Naive B cell (primary cell): ENCODE results near the gene NSMCE4A. TPM values are rescaled to one million over a fixed set of nuclear protein-coding genes. Genes with fewer than 3 reads are reported as not detected.
"Not testable (repeated sequence)": the region's sequence is repeated elsewhere in the genome, so short reads cannot be mapped to it uniquely, and the experiment has no call there.

Experiments used
- ATAC-seq, 2 donors: fragments of 150-1000 bp; cut with Tn5 transposase; 2 replicates each; pipeline ENCODE4 v1.10.0; 2021; ENCODE audit warnings: low read depth in 2 of 2, mild to moderate bottlenecking in 2 of 2, moderate library complexity in 2 of 2
- DNase-seq: peaks from one replicate; pipeline ENCODE4 v3.0.0; 2022
- H3K27ac Mint-ChIP-seq, 6 donors: one replicate each; pipeline ENCODE4 v1.8.0; 2020 to 2022; ENCODE audit warnings: mild to moderate bottlenecking in 6 of 6, mixed read lengths in 6 of 6, moderate library complexity in 5 of 6, inconsistent platforms in 2 of 6
- H3K27me3 Mint-ChIP-seq, 3 donors: one replicate each; pipeline ENCODE4 v1.8.0; 2021 to 2022; ENCODE audit warnings: mixed read lengths in 3 of 3, mild to moderate bottlenecking in 1 of 3
- H3K36me3 Mint-ChIP-seq, 2 donors: one replicate each; pipeline ENCODE4 v1.8.0; 2020 to 2022; ENCODE audit warnings: mixed read lengths in 2 of 2, inconsistent platforms in 1 of 2, mild to moderate bottlenecking in 1 of 2
- H3K4me1 Mint-ChIP-seq, 3 donors: one replicate each; pipeline ENCODE4 v1.8.0; 2020 to 2022; ENCODE audit warnings: mixed read lengths in 3 of 3, inconsistent platforms in 1 of 3, mild to moderate bottlenecking in 1 of 3, moderate library complexity in 1 of 3
- H3K4me3 Mint-ChIP-seq, 8 donors: one replicate each; pipeline ENCODE4 v1.8.0; 2020 to 2022; ENCODE audit warnings: mild to moderate bottlenecking in 8 of 8, mixed read lengths in 8 of 8, moderate library complexity in 8 of 8, inconsistent platforms in 2 of 8
- H3K9me3 Mint-ChIP-seq, 7 donors: one replicate each; pipeline ENCODE4 v1.8.0; 2020 to 2022; ENCODE audit warnings: mixed read lengths in 7 of 7, mild to moderate bottlenecking in 5 of 7, inconsistent platforms in 2 of 7, moderate library complexity in 1 of 7
- polyA plus RNA-seq, 6 donors: library from polyadenylated mRNA; unstranded; fragments of 300-500 nt; fragmentation: Illumina TruSeq; gene quantifications; one replicate each; pipeline ENCODE4 v1.2.3, GENCODE V29; 2021; ENCODE audit warnings: low read depth in 6 of 6

NSMCE4A gene
- polyA plus RNA-seq, 6 donors from 2014 or later, result 58.6 to 77.1 (median 67.5) TPM

DNA sequence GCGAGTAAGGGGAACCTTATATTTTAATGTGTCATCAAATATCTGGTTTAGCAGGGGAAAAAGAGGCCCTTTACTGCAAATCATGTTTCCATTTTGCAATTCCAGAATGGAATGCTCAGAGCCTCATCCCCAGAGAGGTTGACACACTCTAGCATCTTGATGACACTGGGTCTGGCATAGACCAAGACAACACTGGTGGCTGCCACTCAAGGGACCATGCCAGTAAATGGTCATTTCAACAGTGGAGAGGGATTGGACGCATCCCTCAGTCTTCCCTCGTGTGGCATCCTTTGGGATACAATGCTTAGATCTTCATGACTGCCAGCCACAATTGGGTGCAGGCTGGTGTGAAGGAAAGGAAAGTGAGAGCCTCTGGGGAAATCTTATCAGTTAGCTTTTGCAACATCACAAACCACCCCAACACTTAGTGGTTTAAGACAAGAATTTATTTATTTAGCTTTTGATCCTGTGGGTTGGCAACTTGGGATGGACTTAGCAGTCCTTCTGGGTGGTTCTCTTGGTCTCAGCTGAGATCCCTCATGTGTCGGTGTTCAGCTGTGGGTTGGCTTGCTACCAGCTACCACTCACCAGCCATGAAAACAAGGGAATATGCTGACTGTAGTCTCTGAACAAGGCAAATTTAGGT lies 35.5 kb upstream of the NSMCE4A start:
- Mint-ChIP-seq H3K9me3 (peaks cover 0 to 15% (median 2%) of the 10 kb centered on the region in 7 donors), H3K27ac (no peak overlapping the region), H3K27me3 (peaks cover 4 to 33% (median 23%) of the 10 kb centered on the region in 3 donors), H3K4me1 (no peaks in the 10 kb centered on the region), H3K4me3 (no peak overlapping the region), H3K36me3 (peaks cover 4 to 8% of the 10 kb centered on the region in 2 donors)
- ATAC-seq, result no peak
- DNase-seq, result no peak

DNA sequence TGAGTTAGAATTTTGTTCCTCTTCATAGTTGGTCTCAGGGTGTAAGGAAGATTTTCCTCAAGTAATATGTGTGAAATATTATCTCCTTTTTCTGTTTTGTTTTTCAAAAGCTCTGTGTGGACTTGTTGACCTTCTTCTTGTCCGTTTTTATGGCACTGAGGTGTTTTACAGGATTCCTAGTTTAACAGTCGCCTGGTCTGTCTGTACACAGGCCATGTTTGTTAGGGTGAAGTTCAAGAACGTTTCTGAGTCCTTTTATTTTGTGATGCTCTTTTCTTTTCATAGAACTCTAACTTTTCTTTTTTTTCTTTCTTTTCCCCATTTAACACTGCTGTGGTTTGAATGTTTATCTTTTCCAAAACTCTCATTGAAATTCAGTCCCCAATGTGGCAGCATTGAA lies 32.4 kb upstream of the NSMCE4A start:
- H3K9me3 Mint-ChIP-seq, result peaks cover 1 to 27% (median 11%) of the 10 kb centered on the region in 7 donors
- peaks cover 8 to 16% of the 10 kb centered on the region in 2 donors for H3K36me3 Mint-ChIP-seq
- DNase-seq (no peak), ATAC-seq (no peak)
- peak overlapping the region in 1 of 6 donors; percentile 79 for H3K27ac Mint-ChIP-seq
- no peak overlapping the region for H3K4me3 Mint-ChIP-seq
- H3K27me3 Mint-ChIP-seq, result peaks cover 4 to 22% (median 18%) of the 10 kb centered on the region in 3 donors
- H3K4me1 Mint-ChIP-seq, result no peaks in the 10 kb centered on the region

DNA sequence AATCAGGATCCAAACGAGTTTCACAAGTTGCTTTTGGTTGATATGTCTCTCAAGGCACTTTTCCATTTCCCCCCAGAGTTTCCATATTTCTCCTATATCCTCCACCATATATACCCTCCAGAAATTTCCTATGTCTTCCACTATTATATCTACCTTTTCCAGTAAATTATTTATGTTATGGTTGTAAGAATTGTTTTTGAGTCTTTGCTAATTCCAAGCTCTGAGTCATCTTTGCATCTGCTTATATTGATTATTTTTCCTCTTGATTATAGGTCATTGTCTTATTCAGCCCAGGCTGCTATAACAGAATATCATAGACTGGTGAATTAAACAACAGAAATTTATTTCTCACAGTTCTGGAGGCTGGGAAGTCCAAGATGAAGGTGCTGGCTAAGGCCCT lies 26.7 kb upstream of the NSMCE4A start:
- peaks cover 12 to 47% (median 37%) of the 10 kb centered on the region in 7 donors for H3K9me3 Mint-ChIP-seq
- no peak overlapping the region for H3K27ac Mint-ChIP-seq
- peaks cover 7 to 10% (median 8%) of the 10 kb centered on the region in 3 donors for H3K27me3 Mint-ChIP-seq

DNA sequence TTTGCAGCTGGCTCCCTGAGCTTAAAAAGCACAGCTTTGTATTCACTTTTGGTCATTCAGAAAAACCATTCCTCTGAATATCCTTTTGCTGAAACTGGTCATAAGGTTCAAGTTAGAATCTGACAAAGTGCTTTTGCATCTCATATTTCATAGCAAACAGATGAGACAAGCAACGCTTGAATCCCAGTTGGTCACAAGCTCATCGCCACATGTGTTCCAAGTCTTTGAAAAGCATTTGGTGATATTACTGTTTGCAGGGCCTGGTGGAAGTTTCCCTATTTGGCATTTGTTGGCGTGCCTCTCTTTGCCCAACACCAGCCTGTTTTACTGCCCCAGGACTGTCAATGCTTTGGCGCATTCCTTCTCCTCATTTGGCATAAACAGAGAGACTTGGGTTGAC lies 24.3 kb upstream of the NSMCE4A start:
- Mint-ChIP-seq H3K4me1 (no peaks in the 10 kb centered on the region), H3K36me3 (peaks cover 14 to 29% of the 10 kb centered on the region in 2 donors), H3K4me3 (no peak overlapping the region), H3K27ac (no peak overlapping the region), H3K9me3 (peaks cover 9 to 42% (median 36%) of the 10 kb centered on the region in 7 donors), H3K27me3 (peaks cover 17 to 28% (median 18%) of the 10 kb centered on the region in 3 donors)
- ATAC-seq, result no peak
- no peak for DNase-seq

More for the DNA sequence above, 26.7 kb upstream of the NSMCE4A start:
- DNase-seq (no peak), ATAC-seq (no peak)
- Mint-ChIP-seq H3K4me1 (no peaks in the 10 kb centered on the region), H3K4me3 (no peak overlapping the region), H3K36me3 (peaks cover 14 to 29% of the 10 kb centered on the region in 2 donors)

DNA sequence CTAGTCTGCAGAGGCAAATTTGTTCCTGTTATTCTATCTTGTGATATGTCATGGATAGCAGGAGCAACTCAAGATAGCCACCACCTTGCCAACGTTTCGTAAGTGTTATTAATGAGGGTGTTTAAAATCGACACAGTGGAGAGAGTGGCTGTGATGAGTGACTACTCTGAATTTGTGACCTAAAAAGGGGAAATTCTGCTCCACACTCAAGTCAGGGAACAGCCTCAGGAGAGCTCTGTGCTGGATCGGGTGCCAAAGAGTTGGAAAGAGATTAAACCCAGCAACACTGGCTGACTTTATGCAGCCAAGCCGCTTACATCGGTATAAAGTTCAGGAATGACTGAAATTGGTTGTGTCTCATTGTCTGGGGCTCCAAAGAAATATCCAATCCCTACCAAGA lies 23.4 kb upstream of the NSMCE4A start:
- Mint-ChIP-seq H3K4me1 (no peaks in the 10 kb centered on the region), H3K36me3 (peaks cover 14 to 28% of the 10 kb centered on the region in 2 donors), H3K9me3 (peaks cover 9 to 41% (median 35%) of the 10 kb centered on the region in 7 donors), H3K27me3 (peaks cover 21 to 36% (median 24%) of the 10 kb centered on the region in 3 donors), H3K4me3 (no peak overlapping the region), H3K27ac (no peak overlapping the region)
- ATAC-seq, result no peak
- no peak for DNase-seq

DNA sequence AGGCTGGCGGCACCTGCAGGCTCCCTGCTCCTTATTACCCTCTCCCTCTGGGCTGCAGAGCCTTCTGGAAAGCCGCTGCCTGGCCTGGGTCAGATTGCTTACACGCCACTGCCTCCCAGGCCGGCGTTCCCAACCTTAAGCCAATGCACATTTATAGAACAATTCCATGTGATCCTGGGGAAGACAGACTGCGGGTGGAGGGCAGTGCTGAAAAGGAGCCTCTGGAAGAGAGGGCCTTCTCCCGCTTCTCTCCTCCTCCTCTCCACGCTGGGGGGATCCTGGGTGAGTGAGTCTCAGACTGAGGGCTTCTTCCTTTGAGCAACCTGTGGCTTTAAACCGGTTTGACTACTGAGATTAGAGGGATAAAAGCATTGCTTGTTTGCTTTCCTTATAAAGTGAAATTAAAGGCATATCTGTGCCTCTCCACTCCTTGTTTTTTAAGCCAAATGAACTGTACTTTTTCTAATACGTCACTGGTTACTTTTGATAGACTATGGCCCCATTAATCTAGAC lies 19.5 kb upstream of the NSMCE4A start:
- ATAC-seq (no peak), DNase-seq (no peak)
- H3K36me3 Mint-ChIP-seq, result peaks cover 2 to 8% of the 10 kb centered on the region in 2 donors
- H3K27me3 Mint-ChIP-seq, result peaks cover 27 to 41% (median 38%) of the 10 kb centered on the region in 3 donors
- H3K4me1 Mint-ChIP-seq, result no peaks in the 10 kb centered on the region
- no peak overlapping the region for H3K4me3 Mint-ChIP-seq
- no peak overlapping the region for H3K27ac Mint-ChIP-seq
- H3K9me3 Mint-ChIP-seq, result peaks cover under 1 to 9% (median 2%) of the 10 kb centered on the region in 7 donors

DNA sequence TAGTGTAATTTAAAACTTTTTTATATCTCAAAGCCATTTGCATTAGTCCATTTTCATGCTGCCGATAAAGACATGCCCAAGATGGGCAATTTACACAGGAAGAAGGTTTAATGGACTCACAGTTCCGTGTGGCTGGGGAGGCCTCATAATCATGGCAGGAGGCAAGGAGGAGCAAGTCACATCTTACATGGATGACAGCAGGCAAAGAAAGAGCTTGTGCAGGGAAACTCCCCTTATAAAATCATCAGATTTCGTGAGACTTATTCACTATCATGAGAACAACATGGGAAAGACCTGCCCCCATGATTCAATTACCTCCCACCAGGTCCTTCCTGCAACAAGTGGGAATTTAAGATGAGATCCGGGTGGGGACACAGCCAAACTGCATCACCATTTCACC lies 16.7 kb upstream of the NSMCE4A start:
- ATAC-seq, H3K27ac Mint-ChIP-seq, DNase-seq, H3K4me3 Mint-ChIP-seq, H3K4me1 Mint-ChIP-seq, H3K36me3 Mint-ChIP-seq: not testable (repeated sequence)
- Mint-ChIP-seq H3K27me3 (peaks cover 29 to 44% (median 44%) of the 10 kb centered on the region in 3 donors), H3K9me3 (peaks cover 0 to 15% (median 3%) of the 10 kb centered on the region in 7 donors)

DNA sequence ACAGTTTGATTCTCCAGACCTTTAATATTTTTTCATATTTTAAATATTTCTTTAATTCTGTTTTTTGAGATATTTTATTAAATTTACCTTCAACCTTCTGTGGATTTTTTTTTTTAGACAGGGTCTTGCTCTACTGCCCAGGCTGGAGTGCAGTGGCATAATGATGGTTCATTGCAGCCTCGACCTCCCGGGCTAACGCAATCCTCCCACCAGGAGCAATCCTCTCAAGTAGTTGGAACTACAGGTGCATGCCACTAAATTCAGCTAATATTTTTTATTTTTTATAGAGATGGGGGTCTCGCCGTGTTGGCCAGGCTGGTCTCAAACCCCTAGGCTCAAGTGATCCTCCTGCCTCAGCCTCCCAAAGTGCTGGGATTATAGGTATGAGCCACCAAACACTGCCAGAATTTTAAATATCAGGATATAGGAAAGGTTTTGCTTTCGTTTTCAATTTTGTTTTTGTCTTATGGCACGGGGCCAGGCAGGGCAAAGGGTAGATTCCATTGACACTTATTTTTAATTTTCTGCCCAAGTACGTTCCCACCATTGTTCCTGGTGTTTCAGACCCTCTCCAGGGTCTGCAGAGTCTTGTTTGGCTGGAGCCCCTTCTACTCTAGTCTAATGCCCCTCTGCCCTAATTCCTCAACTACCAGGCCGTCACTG lies 15.1 kb upstream of the NSMCE4A start:
- Mint-ChIP-seq H3K4me3 (no peak overlapping the region), H3K27ac (no peak overlapping the region), H3K4me1 (no peaks in the 10 kb centered on the region), H3K36me3 (peaks cover 0 to 7% of the 10 kb centered on the region in 2 donors), H3K27me3 (peaks cover 22 to 39% (median 31%) of the 10 kb centered on the region in 3 donors), H3K9me3 (peaks cover 0 to 24% (median 6%) of the 10 kb centered on the region in 7 donors)
- DNase-seq (no peak), ATAC-seq (no peak)

DNA sequence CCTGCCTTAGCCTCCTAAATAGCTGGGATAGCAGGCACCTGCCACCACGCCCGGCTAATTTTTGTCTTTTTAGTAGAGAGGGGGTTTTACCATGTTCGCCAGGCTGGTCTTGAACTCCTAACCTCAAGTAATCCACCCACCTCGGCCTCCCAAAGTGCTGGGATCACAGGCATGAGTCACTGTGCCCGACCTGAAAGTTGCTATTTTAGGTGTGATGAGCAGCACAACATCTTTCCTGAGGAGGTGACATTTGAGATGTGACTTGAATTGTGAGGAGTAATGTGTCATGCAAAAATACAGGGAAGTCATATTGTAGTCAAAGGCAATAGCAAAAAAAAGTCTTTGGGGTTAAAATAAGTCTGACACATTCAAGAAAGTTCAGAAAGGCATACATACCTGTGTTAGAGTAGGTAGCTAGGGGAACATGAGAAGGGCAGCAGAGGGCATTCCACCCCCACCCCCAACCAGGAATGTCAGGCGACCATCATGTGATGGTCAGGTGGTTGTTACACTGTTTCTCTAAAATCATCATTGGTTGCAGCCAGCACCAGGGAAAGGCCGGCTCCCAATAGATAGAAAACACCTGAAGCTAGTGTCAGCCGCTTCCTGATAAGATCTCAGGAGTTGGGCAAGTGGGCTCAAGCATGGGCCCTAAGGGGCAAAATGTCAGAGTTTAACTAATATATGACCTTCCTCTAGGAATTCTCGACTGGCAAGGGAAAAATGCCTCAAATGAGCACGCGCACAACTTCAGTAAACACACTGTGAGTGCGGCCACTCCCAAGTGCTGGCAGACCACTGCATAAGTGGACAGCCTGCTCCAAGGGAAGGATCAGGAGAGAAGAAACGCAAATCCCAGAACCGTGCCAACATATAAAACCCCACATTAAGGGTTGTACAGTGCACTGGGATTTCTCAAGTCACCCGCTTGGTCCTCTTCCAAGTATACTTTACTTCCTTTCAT lies 13.6 kb upstream of the NSMCE4A start, which contains the start of gene TACC2:
TACC2 (plus strand) TSS at position 803 of the 964 bp plus-strand sequence. CDS start 32,819 bp downstream, outside the sequence.
- H3K4me1 Mint-ChIP-seq, result no peaks in the 10 kb centered on the region
- ATAC-seq (no peak), DNase-seq (no peak)
- peaks cover 17 to 45% (median 17%) of the 10 kb centered on the region in 3 donors for H3K27me3 Mint-ChIP-seq
- H3K9me3 Mint-ChIP-seq, result peaks cover 0 to 39% (median 19%) of the 10 kb centered on the region in 7 donors
- peaks cover 7% of the 10 kb centered on the region in 2 donors for H3K36me3 Mint-ChIP-seq
- no peak within 1 kb of the TSS for H3K27ac Mint-ChIP-seq
- no peak within 1 kb of the TSS for H3K4me3 Mint-ChIP-seq

DNA sequence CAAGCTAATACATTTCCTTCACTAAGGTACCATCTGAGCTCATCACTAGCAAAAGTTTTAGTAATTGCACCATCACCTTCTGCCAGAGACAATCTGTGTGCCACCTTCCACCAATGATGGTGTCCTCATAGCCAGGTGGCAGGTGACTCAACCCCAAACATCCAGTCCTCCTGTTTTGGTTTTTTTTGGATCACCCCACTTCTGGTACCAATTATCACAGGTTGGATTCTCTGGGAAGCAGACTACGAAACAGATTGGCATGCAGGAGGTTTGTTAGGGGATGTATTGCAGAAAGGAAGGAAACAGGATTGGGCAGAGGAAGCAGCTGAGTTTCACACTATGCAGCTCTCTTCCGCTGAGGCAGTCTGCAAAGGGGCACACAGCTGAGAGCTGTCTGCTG lies 9.4 kb upstream of the NSMCE4A start:
- Mint-ChIP-seq H3K4me1 (no peaks in the 10 kb centered on the region), H3K27me3 (peaks cover 9 to 28% (median 12%) of the 10 kb centered on the region in 3 donors), H3K4me3 (no peak overlapping the region), H3K9me3 (peaks cover 0 to 38% (median 22%) of the 10 kb centered on the region in 7 donors), H3K27ac (no peak overlapping the region), H3K36me3 (peaks cover 0 to 7% of the 10 kb centered on the region in 2 donors)
- DNase-seq (no peak), ATAC-seq (no peak)

DNA sequence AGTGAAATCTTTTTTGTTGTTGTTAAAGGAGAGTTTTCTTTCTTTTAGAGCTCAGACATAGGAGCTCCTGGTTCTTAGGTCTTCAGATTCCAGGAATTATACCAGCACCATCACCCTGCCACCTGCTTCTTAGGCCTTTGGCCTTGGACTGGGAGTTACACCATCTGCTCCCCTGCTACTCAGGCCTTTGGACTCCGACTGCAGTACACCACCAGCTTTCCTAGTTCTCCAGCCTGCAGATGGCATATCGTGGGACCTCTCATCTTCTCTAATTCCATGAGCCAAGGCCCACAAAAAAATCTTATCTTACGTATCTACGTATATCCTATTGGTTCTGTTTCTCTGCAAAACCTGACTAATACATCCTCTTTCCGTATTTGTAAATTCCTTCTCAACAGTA lies 8.8 kb upstream of the NSMCE4A start:
- ATAC-seq, result no peak
- Mint-ChIP-seq H3K9me3 (peaks cover 0 to 37% (median 22%) of the 10 kb centered on the region in 7 donors), H3K27ac (no peak overlapping the region), H3K4me3 (no peak overlapping the region), H3K27me3 (peaks cover 9 to 28% (median 9%) of the 10 kb centered on the region in 3 donors), H3K36me3 (peaks cover 0 to 7% of the 10 kb centered on the region in 2 donors), H3K4me1 (no peaks in the 10 kb centered on the region)
- DNase-seq, result no peak

DNA sequence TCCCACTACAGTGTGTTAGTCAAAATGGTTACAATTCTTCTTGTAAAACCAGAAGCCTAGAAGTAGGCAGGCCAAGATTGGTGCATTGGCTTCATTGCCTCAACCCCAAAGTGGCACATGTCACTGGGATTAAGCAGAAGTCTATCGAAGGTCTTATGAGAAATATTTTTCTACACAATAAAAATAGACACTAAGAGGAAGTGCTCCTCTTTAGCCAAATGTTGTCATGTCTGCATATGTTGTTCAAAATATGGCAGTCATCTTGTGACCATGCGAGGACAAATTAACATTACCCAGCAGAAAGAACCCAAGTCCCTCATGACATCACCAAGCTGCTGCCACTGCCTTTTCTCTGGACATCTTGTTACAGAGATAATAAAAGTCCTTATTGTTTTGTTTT lies 6.3 kb upstream of the NSMCE4A start:
- peaks cover 0 to 1% (median 0%) of the 10 kb centered on the region in 3 donors for H3K4me1 Mint-ChIP-seq
- H3K36me3 Mint-ChIP-seq, result peaks cover 0 to 7% of the 10 kb centered on the region in 2 donors
- H3K27ac Mint-ChIP-seq, result no peak overlapping the region
- ATAC-seq (no peak), DNase-seq (no peak)
- peaks cover 0 to 30% (median 19%) of the 10 kb centered on the region in 7 donors for H3K9me3 Mint-ChIP-seq
- no peak overlapping the region for H3K4me3 Mint-ChIP-seq
- H3K27me3 Mint-ChIP-seq, result peaks cover 0 to 10% (median 0%) of the 10 kb centered on the region in 3 donors

DNA sequence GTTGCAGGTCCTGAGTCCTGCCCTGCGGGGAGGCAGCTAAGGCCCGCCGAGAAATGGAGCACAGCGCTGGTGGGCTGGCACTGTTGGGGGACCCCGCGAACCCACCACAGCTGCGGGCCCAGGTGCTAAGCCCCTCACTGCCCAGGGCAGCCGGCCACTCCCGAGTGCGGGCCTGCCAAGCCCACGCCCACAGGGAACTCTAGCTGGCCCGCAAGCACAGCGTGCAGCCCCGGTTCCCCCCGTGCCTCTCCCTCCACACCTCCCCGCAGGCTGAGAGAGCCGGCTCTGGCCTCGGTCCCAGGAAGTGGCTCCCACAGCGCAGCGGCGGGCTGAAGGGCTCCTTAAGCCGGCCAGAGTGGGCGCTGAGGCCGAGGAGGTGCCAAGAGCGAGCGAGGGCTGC lies 3.5 kb upstream of the NSMCE4A start:
- no peaks in the 10 kb centered on the region for H3K36me3 Mint-ChIP-seq
- H3K9me3 Mint-ChIP-seq, result peaks cover 0 to 8% (median 4%) of the 10 kb centered on the region in 7 donors
- H3K4me3 Mint-ChIP-seq, result no peak overlapping the region
- DNase-seq (no peak), ATAC-seq (no peak)
- no peak overlapping the region for H3K27ac Mint-ChIP-seq
- no peaks in the 10 kb centered on the region for H3K27me3 Mint-ChIP-seq
- H3K4me1 Mint-ChIP-seq, result peaks cover 2 to 17% (median 5%) of the 10 kb centered on the region in 3 donors
